ENCODE results near the gene CCDC106. TPM values are rescaled to one million over a fixed set of nuclear protein-coding genes. Genes with fewer than 3 reads are reported as not detected.

Gene CCDC106
- total RNA-seq, 1 donor from 2014 or later, result 11.6 TPM

DNA sequence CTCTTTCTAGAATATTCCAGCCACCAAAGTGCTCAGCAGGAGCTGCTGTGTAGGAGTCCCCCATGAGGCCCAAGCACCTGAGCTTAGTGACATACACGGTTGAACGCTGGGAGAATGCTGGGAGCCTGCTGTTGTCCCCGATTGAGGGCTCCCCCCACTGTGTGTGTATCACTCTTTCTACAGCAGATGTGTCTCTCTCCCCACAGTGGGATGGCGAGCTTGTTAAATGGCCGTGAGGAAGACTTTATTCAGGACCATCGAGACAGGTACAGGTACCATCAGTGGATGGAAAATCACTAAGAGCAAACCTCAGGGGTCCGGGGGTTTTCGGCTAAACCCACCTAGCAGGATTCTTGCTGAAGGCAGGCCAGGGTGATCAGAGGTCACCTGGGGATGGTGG, 49.7 kb downstream of the CCDC106 start:
- Histone ChIP-seq H3K27me3 (ENCODE audit: low read depth) (no peaks in the 10 kb centered on the region), H3K27ac (no peak overlapping the region), H3K9me3 (no peaks in the 10 kb centered on the region), H3K4me1 (no peaks in the 10 kb centered on the region), H3K36me3 (peaks cover 73% of the 10 kb centered on the region), H3K4me3 (no peak overlapping the region)
- DNase-seq (peak; percentile 30), ATAC-seq (no peak)
- intact Hi-C loops (cut with DNase I), result no loop called here
- TF ChIP-seq, protein P1, sequence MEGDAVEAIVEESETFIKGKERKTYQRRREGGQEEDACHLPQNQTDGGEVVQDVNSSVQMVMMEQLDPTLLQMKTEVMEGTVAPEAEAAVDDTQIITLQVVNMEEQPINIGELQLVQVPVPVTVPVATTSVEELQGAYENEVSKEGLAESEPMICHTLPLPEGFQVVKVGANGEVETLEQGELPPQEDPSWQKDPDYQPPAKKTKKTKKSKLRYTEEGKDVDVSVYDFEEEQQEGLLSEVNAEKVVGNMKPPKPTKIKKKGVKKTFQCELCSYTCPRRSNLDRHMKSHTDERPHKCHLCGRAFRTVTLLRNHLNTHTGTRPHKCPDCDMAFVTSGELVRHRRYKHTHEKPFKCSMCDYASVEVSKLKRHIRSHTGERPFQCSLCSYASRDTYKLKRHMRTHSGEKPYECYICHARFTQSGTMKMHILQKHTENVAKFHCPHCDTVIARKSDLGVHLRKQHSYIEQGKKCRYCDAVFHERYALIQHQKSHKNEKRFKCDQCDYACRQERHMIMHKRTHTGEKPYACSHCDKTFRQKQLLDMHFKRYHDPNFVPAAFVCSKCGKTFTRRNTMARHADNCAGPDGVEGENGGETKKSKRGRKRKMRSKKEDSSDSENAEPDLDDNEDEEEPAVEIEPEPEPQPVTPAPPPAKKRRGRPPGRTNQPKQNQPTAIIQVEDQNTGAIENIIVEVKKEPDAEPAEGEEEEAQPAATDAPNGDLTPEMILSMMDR (IDR thresholded peaks at IDR 0.05), result no peak

DNA sequence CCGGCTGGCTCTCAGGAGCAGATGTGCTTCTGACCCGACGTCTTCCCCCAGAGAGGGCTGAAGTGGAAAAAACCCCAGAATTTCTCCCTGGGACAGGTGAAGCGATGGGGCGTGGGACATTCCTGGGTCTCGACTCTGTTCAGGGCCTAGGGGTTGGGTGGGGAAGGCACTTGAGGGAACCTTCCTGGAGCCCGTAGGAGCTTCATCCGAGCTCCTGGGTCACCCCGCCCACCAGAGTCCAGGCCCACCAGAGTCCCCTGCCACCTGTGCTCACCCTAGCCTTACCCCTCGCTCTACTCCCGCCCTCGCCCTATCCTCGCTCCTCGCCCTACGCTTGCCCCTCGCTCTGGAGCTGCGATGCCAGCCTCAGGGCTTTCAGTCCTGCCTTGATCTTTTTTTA, 50.2 kb downstream of the CCDC106 start:
- Histone ChIP-seq H3K27ac (no peak overlapping the region), H3K4me3 (no peak overlapping the region), H3K27me3 (ENCODE audit: low read depth) (no peaks in the 10 kb centered on the region), H3K4me1 (no peaks in the 10 kb centered on the region), H3K9me3 (no peaks in the 10 kb centered on the region), H3K36me3 (peaks cover 67% of the 10 kb centered on the region)
- TF ChIP-seq, protein P1 (IDR thresholded peaks at IDR 0.05), result no peak
- peak in 1 of 2 donors; percentile 20 for ATAC-seq
- DNase-seq, result peak; percentile 30
- intact Hi-C loops (cut with DNase I), result no loop called here

DNA sequence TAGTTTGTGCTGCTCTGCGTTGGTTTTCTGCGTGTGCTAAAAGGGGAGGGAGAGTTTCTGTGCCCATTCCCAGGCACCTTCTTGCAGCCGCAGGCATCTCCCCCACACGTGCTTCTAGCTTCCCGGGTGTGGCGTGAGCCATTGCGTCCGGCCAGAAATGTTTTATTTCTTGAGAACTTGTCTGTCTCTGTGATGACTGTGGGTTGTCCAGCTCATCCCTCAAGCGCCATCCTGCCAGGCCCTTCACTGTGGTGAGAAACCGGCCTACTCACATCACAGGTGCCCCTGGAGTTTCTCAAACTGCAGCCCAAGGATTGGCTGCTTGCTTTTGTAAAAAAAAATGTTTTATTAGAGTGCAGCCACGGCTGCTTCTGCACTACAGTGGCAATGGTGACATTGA, 51.2 kb downstream of the CCDC106 start:
- intact Hi-C loops (cut with DNase I), result no loop called here
- Histone ChIP-seq H3K36me3 (peaks cover 58% of the 10 kb centered on the region), H3K9me3 (no peaks in the 10 kb centered on the region), H3K4me3 (no peak overlapping the region), H3K4me1 (no peaks in the 10 kb centered on the region), H3K27ac (no peak overlapping the region), H3K27me3 (ENCODE audit: low read depth) (no peaks in the 10 kb centered on the region)
- DNase-seq, result peak; percentile 16
- TF ChIP-seq, protein P1 (IDR thresholded peaks at IDR 0.05), result no peak
- no peak for ATAC-seq

DNA sequence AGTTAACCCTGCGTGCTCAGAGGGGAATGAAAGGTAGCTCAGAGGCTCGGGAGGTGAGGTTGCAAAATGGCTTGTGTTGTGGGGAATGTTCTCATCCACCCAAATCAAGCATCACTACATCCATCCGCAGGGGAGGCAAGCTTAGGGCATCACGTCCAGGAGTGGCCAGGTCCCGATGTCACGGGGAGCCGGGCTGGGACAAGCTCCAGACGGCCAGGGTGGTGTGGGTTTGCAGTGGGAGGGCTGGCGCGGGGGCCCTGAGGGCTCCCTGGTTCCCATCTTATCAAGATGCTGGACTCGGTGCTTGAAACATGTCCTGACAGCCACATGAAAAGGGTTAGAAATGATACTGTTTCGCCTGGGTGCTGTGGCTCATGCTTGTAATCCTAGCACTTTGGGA, 52.8 kb downstream of the CCDC106 start:
- no peak for ATAC-seq
- DNase-seq, result peak; percentile 36
- intact Hi-C loops (cut with DNase I), result no loop called here
- no peaks in the 10 kb centered on the region for H3K27me3 ChIP-seq (ENCODE audit: low read depth)
- H3K27ac ChIP-seq, result no peak overlapping the region
- H3K36me3 ChIP-seq, result peaks cover 42% of the 10 kb centered on the region
- H3K4me3 ChIP-seq, result no peak overlapping the region
- H3K4me1 ChIP-seq, result no peaks in the 10 kb centered on the region
- TF ChIP-seq, protein P1 (IDR thresholded peaks at IDR 0.05), result no peak
- H3K9me3 ChIP-seq, result no peaks in the 10 kb centered on the region

DNA sequence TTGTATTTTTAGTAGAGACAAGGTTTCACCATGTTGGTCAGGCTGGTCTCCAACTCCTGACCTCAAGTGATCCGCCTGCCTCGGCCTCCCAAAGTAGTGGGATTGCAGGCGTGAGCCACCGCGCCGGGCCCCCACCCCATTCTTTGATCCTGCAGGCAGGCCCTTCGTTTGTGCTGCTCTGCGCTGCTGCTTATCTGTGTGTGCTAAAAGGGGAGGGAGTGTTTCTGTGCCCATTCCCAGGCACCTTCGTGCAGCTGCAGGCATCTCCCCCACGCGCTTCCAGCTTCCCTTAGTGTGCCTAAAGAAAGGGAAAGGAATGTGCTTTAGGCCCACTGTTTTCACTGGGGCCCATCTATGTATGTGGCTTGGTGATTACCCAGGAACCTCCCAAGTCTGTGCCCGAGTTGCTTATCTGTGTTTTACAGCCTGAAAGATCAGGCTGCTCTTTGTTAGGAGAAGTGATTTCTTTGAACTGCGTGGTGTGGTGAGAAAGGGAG, 54.2 kb downstream of the CCDC106 start:
- Histone ChIP-seq H3K4me3 (no peak overlapping the region), H3K36me3 (peaks cover 28% of the 10 kb centered on the region), H3K27me3 (ENCODE audit: low read depth) (no peaks in the 10 kb centered on the region), H3K4me1 (no peaks in the 10 kb centered on the region), H3K9me3 (no peaks in the 10 kb centered on the region), H3K27ac (no peak overlapping the region)
- intact Hi-C loops (cut with DNase I), result no loop called here
- ATAC-seq (no peak), DNase-seq (no peak)
- TF ChIP-seq, protein P1 (IDR thresholded peaks at IDR 0.05), result no peak

Other genes starting within 250 kb of the CCDC106 start
- 18.6 TPM for gene UBE2S, start 240.4 kb upstream of the CCDC106 start, total RNA-seq
- not detected for gene SHISA7, start 204.9 kb upstream of the CCDC106 start, total RNA-seq
- 28.6 TPM for gene ISOC2, start 186.6 kb upstream of the CCDC106 start, total RNA-seq
- gene C19orf85, start 183.5 kb upstream of the CCDC106 start, total RNA-seq, result not detected
- gene ZNF628, start 171.6 kb upstream of the CCDC106 start, total RNA-seq, result 7.1 TPM
- 16.6 TPM for gene NAT14, start 163.0 kb upstream of the CCDC106 start, total RNA-seq
- gene SSC5D, start 159.8 kb upstream of the CCDC106 start, total RNA-seq, result 4.7 TPM
- not detected for gene SBK2, start 111.1 kb upstream of the CCDC106 start, total RNA-seq
- 0.80 TPM for gene SBK3, start 102.7 kb upstream of the CCDC106 start, total RNA-seq
- 12.7 TPM for gene ZNF579, start 67.4 kb upstream of the CCDC106 start, total RNA-seq
- gene FIZ1, start 48.7 kb upstream of the CCDC106 start, total RNA-seq, result 14.3 TPM
- gene ZNF524, start 47.9 kb upstream of the CCDC106 start, total RNA-seq, result 33.4 TPM
- 16.5 TPM for gene ZNF865, start 42.6 kb upstream of the CCDC106 start, total RNA-seq
- gene ZNF784, start 23.6 kb upstream of the CCDC106 start, total RNA-seq, result 7.1 TPM
- gene ZNF580, start 7.2 kb upstream of the CCDC106 start, total RNA-seq, result 35.2 TPM
- gene ZNF581, start 4.6 kb upstream of the CCDC106 start, total RNA-seq, result 22.7 TPM
- 143 TPM for gene U2AF2, start 6.8 kb downstream of the CCDC106 start, total RNA-seq
- gene EPN1, start 27.0 kb downstream of the CCDC106 start, total RNA-seq, result 105 TPM
- gene NLRP9, start 90.2 kb downstream of the CCDC106 start, total RNA-seq, result not detected
- gene RFPL4A, start 110.9 kb downstream of the CCDC106 start, total RNA-seq, result not detected
- gene RFPL4AL1, start 120.9 kb downstream of the CCDC106 start, total RNA-seq, result not detected
- gene NLRP11, start 183.8 kb downstream of the CCDC106 start, total RNA-seq, result not detected
- gene NLRP4, start 188.3 kb downstream of the CCDC106 start, total RNA-seq, result not detected